Right hindlimb (tissue), 1 donor: ENCODE results near the gene ZNF577.

Experiments
- DNase-seq: peaks from one replicate; pipeline ENCODE4 v3.0.0-alpha.2; 2018

The ZNF577 gene

GRCh38 chr19:51861870-51862622, 25.7 kb downstream of the ZNF577 start:
- no peak for DNase-seq

GRCh38 chr19:51837145-51837544, 50.6 kb downstream of the ZNF577 start:
- no peak for DNase-seq

DNA sequence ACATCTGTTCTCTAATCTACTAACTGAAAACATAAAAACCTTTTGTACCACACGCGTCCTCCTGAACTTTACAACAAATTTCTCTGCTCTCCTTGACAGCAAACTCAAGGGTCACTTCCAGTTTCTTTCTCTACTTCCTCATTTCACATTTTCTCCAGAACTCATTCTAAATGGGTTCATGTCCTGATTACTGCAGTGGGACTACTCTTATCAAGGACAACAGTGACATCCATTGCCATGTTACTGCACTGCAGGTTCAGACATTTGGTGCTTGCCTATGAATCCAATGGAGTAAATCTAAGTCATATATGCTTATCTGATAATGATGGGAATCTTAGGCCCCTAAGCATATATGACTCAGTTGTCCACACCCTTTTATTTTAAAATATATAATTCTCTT, 57.5 kb downstream of the ZNF577 start:
- no peak for DNase-seq

DNA sequence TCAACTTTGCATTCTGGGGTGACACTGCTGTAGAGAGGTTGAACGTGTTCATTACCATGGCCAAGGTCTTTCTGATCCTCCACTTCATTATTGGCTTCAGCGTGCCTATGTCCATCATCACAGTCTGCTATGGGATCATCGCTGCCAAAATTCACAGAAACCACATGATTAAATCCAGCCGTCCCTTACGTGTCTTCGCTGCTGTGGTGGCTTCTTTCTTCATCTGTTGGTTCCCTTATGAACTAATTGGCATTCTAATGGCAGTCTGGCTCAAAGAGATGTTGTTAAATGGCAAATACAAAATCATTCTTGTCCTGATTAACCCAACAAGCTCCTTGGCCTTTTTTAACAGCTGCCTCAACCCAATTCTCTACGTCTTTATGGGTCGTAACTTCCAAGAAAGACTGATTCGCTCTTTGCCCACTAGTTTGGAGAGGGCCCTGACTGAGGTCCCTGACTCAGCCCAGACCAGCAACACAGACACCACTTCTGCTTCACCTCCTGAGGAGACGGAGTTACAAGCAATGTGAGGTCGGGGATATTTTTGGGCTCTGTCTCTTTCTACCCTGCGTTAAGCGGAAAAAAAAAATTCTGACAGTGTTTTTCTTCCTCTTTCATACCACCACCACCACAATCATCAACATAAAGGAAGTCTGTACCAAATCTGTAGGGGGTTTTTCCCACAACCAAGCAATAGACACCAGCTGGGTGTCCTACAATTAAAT, 63.3 kb downstream of the ZNF577 start:
- DNase-seq, result no peak

DNA sequence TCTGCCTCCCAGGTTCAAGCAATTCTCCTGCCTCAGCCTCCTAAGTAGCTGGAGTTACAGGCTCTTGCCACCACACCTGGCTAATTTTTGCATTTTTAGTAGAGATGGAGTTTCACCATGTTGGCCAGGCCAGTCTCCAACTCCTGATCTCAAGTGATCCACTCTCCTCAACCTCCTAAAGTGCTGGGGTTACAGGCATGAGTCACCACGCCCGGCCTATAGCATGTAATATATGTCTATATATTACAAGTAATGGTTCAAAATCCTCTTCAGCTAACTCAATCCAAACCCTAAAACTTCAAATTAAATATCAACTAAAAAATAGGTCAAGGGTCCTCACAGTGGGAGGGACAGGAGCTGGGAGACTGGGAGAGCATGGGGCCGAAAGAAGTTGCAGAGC, 64.8 kb downstream of the ZNF577 start:
- no peak for DNase-seq

- no peak for DNase-seq
These were observed 65.4 kb downstream of the ZNF577 start for GRCh38 chr19:51822325-51822724.

GRCh38 chr19:51821921-51822320, 65.8 kb downstream of the ZNF577 start:
- no peak for DNase-seq

- no peak for DNase-seq
These were observed 66.3 kb downstream of the ZNF577 start for GRCh38 chr19:51821456-51821855.
